ENCODE data around the gene KLKB1.

KLKB1 gene

DNA sequence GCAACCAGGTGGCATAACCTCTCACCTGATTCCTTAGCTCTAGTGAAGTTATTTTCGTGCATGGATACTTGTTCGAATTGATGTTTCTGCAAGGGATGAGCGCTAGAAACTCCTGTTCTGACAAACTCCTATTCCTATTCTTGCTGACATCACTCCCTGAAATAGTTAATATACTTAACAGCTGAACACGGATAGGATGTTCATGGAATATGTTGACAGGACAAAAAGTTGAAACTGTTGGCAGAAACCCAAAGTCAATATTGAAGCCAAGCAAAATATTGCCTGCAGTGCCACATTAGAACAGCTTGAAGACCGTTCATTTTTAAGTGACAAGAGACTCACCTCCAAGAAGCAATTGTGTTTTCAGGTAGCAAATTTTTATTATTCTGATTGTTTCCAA, at the start of gene KLKB1:
Gene KLKB1, plus strand, starts transcription at position 287 of the 400 bp plus-strand sequence. CDS start 689 bp downstream, outside the sequence.
- no peak for DNase-seq

DNA sequence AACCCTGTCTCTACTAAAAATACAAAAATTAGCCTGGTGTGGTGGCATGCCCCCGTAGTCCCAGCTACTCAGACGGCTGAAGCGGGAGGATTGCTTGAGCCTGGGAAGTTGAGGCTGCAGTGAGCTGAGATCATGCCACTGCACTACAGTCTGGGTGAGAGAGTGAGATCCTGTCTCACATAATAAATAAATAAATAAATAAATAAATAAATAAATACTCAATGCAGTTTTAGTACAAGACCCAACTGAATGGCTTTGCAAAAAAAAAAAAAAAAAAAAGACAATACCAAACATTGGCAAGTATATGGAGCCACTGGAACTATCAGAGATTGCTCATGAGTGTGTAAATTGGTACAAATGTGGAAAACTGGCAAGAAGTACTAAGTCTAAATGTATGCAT, 39.2 kb upstream of the KLKB1 start:
- no peak for DNase-seq

DNA sequence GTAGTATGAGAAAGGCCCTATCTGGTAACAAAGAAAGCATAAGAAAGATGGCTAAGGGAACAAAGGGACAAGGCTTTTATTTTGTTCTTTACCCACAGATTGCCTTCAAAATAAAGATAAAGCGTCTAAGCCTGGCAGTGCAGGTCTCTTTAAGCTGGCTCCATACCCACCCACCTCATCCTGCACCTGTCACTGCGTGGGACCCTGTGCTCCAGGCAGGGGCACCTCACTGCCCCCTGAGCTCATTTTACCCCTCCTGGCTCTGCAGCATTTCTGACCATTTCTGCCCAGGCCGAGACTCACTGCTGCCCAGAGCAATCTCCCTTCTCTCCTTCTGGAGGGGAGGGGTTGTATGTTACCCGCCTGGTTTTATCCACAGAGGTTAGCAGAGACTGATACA, 37.7 kb upstream of the KLKB1 start:
- DNase-seq, result no peak

DNA sequence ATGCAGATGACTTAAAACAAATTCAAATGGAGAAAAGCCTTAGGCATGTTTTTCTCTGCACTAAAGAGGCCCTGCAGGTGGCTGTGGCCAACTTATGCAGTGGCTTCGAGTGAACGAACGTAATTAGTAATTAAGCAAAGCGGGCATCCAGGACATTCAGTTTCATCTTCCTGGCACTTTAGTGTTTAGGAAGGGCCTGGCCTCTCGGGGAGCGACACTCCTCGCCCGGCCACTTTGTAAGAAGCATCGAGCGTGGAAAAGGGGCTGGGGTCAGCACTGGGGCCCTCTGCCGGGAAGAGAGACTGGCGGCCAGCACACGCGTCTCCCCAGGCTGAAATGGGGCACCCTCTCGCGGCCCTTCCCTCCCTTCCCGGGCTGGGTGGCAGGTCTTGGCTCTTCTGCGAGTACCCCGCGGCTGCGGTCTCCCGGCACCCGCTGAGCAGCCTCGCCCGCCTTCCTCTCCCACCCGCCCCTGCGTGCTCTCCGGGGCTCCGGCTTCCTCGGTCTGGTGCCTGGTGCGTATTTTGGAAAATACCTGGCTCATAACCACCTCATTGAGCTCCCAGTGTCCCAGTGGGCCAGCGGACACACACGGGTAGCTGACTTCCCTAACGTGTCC, 36.6 kb upstream of the KLKB1 start:
- DNase-seq, result peak; percentile 57

DNA sequence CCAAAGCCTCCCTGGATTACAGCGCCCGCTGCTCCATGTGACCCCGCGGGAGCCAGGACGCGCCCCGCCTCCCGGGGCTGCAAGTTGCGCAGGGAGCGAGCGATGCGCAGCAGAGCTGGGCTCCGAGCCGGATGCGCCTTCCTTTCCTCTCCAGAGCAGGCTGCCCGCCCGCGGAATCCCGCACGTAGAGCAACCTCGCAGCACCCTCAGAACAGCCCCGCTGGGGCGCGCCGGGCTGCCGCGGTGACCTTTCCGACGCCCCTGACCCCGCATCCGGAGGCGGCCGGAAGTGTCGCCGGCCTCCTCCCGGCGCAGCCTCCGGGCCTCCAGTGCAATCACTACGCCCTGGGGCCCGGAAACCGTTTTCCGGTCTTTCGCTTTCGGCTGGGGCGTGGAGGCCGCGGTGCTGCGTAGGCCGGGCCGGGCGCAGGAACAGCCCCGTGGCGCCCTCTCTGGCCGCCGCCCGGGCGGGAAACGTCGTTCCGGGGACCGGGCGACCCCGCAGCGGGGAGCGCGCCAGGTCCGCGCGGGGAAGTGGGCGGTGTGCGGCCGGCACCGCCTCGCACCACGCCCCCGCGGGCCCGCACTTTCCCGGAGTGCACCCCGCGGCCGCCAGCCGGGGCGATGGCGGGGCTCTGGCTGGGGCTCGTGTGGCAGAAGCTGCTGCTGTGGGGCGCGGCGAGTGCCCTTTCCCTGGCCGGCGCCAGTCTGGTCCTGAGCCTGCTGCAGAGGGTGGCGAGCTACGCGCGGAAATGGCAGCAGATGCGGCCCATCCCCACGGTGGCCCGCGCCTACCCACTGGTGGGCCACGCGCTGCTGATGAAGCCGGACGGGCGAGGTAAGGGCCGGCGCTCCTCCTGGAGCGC, 35.9 kb upstream of the KLKB1 start, which contains the start of gene CYP4V2:
Gene CYP4V2, plus strand, starts transcription at position 368 of the 866 bp plus-strand sequence. Its CDS starts 257 bp downstream, at position 625.
- peak; percentile 90 for DNase-seq

DNA sequence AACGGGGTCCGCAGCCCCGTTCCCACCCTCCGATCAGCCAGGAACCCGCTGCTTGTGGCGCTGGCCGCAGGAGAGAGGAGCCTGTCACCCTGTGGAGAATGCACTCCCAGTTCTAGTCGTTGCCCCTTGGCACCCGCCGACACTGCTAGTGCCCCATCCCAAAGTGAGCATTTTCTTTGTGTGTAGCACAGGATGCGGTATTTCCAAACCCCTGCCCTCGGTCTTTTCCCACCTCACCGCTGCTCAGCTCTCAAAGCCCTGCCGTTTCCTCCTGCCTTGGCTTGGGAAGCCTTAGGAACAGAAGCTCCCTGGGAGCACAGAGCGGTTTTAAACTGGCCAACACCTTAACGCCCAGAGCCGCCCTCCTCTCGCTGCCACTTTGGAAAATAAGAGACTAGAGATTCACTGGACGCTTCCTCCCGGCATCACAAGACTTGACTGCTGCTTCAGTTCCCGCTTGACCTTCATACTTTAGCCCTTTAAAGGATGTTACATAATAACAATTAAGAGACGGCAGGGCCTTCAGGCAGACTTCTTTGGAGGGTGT, 35.2 kb upstream of the KLKB1 start:
- peak; percentile 31 for DNase-seq

DNA sequence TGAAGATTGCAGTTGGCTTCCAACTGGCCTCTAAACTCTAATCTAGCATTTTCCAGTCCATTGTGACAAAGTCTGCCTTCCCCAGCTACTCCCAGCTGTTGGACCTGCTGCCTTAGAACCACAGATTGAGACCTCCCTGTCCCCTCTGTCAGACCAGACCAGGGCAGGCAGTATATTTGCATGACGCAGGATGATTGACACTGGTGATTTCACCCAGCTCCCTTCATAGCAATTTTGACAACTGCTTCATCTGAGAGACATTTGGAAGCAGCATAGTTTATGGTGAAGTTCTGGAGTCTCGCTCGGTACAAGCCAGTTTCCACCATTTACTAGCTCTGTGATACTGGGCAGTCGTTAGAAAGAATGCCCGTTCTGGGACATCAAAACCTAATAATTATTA, 33.5 kb upstream of the KLKB1 start:
- no peak for DNase-seq

DNA sequence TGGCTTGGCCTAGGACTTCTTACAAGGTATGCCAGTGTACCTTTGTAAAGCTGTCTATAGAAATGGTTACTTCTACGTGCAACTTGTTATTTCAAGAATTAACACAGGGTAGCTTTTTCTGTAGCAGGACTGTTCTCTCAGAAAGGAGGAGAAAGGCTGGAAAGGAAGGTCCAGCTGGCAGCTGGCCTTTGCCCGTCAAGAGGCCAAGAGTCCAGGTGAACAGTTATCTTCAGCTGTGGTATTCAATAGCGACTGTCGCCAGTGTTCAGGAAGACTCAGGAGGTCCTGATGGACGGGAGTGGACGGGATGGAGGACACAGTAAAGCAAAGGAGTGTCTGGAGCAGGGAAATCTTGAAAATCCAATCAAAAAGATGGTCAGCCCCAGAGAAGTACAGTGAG, 31.2 kb upstream of the KLKB1 start:
- no peak for DNase-seq

DNA sequence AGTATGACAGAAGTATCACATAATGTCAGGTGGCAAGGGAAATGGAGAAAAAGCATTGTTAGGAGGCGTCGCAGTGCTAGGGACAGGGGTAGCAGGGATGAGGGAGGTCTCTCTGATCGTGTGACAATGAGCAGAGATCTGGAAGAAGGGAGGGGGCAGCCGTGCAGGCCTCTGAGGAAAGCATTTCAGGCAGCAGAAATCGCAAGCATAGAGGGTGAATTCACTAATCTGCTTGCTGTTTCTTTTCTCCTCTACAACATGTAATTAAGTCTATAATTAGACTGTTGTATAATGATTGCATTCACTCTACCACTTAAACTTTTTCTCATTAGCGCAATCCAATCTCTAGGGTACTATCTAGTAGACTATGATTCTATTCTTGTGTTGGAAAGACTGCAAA, 26.8 kb upstream of the KLKB1 start:
- DNase-seq, result no peak

DNA sequence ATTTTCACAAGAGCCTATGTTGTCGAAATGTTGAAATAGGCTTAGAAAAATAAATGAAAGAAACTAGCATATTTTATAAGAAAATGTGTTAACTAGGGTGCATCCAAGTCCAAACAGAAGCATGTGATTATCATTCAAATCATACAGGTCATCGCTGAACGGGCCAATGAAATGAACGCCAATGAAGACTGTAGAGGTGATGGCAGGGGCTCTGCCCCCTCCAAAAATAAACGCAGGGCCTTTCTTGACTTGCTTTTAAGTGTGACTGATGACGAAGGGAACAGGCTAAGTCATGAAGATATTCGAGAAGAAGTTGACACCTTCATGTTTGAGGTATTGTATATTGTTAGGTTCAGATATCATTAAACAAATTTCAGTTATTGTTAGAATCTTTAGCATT, 26.3 kb upstream of the KLKB1 start:
- no peak for DNase-seq

DNA sequence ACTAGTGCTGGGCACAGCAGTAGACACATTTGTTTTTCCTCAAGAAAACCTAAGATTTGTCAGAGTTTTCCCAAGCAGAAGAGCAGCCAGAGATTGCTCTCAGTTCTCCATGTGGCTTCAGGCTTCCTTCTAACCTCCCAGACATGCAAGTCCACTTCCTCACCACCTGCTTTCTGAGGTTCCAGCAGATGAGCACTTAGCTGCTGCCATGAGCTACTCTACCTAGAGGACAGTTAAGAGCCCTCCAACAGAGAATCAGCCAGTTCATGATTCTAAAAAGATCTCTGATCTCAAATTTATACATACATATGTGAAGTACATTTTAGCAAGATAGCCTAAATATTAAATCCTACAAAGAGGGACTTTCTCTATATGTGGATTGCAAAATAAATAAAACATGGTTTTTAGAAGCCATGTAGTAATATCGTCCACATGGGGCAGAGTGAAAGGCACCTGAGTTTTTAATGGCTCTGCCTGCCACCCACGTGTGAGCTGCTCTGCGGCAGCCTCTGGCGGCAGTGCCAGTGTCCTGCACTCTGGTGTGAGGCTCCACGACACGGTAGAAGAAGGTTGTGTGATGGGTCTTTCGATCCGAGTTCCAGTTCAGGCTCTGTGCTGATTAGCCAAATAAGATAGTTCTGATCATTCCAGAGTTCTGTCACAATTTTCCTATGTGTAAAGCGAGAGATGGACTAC, 25.6 kb upstream of the KLKB1 start:
- peak; percentile 64 for DNase-seq

DNA sequence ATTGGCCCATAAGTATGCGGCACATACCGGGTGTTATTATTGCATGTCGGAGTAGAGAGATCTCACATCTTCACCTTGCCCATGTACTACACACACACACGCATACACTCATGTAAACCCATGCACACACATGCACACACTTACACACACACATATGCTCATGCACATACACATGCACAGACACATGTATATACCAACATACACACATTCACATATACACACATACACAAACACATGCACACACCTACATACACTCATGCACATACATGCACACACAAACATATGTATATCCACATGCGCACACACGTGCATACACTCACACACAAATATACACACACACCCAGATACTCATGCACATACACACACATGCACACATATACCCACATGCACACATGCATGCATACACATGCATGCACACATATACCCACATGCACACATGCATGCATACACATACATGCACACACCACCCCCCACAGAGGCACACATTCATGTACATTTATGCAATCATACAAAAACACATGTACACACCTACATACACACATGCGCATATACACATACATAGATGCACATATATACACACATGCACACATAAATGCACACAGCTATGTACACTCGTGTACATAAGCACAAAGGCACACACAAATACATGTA, 24.7 kb upstream of the KLKB1 start:
- no peak for DNase-seq

DNA sequence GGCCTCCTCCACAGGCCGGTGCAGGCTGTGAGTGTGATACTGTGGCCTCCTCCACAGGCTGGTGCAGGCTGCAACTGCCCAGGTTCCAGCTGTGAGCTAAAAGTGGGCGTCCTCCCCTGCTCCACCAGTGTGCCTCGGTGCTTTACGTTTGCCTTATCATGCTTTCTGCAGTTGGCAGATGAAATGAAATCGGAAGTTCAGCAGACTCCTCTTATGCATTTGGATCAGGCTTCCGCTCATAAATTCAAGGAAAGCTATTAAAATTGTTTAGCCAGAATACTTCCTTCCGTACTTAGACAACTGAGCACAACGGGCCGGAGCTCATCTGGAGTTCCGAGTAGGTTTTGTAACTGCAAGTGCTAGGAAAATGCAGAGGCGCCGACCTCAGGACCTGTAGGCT, 23.9 kb upstream of the KLKB1 start:
- DNase-seq, result no peak

DNA sequence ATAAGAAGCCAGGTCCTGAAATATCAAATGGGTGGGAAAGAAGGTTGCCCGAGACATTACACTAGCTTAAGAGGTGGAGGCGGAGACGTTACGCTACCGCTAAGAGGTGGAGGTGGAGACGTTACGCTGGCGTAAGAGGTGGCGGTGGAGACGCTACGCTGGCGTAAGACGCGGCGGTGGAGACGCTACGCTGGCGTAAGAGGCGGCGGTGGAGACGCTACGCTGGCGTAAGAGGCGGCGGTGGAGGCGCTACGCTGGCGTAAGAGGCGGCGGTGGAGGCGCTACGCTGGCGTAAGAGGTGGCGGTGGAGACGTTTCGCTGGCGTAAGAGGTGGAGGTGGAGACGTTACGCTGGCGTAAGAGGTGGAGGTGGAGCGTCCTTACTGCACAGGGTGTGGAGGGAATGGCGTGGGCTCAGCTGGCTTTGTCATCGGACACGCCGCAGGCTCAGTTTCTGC, 23.2 kb upstream of the KLKB1 start:
- DNase-seq, result peak; percentile 16

DNA sequence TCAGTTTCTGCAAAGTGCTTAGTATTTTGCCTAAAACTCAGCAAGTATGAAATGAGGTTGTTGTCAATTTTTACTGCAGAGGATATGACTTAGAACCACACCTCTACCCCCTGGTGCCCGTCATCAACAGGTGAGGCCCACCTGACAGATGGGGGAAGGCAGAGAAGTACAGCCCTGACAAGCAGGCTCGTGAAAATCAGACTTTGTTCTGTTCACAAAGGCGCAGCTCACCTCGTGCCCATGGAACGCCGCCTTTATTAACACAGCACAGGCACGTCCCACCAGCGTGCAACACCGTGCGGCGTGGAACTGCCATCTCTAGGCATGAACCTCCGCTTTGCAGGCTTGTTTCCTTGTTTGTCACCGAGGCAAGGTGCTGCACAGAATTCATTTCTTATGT, 22.6 kb upstream of the KLKB1 start:
- no peak for DNase-seq

DNA sequence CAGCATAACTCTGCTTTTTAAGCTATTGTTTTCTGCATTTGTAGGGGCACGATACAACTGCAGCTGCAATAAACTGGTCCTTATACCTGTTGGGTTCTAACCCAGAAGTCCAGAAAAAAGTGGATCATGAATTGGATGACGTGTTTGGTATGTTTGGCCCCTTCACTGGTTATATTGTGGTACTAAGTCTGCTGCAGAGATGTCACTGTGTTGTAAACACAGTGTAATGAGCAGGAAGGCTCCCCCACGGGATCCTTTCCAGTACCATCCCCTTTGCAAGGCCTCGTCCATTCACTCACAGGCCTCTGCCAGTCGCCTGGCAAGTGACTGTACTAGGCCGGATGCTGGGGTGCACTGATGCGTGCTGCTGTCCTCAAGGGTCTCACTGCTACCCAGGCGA, 22.2 kb upstream of the KLKB1 start:
- DNase-seq, result no peak

DNA sequence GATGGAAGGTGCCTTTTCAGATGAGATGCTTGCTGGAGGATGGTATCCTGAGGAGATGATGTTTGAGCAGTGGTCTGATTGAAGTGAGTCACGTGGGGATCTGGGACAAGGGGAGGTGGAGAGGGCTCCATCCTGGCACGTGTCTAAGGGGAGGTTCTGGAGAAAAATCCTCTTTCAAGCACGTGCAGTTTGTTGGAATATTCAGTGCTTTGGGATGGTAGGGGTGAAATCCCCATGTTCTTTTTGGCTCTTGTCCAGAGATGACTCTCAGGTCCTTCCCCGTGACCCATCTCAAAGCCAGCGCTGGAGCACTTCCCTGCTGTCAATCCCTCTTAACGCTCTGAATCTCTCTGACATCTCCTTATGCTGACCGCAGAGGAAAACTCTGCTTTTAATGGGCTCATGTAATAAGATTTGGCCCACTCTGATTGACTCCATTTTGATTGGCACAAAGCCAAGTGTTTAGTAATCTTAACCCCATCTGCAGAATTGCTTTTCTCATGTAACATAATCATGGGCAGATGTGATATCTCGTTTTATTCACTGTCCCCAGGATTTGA, 10.8 kb upstream of the KLKB1 start:
- DNase-seq, result no peak

DNA sequence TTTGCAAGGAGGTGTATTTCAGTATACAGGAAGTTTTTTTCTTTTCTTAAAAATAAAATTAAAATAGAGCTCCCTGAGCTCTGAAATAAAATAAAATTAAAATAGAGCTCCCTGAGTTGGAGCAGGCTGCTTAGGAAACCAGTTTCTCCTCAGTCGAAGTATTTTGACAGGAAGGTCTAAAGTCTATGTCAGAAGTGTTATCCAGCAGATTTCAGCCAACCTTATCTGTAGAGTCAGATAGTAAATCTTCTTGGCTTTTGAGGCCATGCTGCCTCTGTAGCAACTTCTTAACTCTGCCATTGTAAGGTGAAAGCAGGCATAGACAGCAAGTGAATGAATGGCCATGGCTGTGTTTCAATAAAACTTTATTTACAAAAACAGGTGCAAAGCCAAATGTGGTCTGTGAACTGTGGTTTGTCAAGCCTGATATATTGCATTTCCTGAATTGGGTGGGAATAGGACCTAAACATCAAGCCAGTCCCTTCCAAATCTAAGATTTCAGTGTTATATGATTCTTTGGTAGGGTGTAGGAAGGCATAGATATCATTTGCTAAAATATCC, 9.5 kb upstream of the KLKB1 start:
- DNase-seq, result no peak

DNA sequence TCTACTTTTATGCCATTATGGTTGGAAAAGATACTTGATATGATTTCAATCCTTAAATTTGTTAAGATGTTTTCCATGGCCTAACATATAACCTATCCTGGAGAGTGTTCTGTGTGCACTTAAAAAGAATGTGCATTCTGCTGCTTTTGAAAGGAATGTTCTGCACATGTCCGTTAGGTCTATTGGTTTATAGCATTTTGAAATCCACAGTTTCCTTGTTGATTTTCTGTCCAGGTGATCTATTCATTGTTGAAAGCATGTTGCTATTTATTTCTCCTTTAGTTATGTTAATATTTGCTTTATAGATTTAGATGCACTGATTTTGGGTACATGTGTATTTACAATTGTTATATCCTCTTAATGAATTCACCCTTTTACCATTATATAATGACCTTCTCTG, 5.7 kb upstream of the KLKB1 start:
- DNase-seq, result no peak

DNA sequence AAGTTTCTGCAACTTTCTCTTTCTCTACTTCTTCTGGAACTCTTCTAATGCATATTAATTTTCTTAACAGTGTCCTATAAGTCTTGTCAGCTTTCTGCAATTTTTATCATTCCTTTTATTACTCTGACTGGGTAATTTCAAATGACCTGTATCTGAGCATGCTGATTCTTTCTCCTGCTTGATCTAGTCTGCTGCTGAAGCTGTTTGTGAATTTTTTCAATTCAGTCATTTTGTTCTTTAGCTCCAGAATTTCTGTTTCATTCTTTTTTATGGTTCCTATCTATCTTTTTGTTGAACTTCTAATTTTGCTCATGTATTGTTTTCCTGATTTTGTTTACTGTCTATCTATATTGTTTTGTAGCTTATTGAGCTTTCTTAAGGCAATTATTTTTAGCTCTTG, 1.5 kb upstream of the KLKB1 start:
- DNase-seq, result no peak

DNA sequence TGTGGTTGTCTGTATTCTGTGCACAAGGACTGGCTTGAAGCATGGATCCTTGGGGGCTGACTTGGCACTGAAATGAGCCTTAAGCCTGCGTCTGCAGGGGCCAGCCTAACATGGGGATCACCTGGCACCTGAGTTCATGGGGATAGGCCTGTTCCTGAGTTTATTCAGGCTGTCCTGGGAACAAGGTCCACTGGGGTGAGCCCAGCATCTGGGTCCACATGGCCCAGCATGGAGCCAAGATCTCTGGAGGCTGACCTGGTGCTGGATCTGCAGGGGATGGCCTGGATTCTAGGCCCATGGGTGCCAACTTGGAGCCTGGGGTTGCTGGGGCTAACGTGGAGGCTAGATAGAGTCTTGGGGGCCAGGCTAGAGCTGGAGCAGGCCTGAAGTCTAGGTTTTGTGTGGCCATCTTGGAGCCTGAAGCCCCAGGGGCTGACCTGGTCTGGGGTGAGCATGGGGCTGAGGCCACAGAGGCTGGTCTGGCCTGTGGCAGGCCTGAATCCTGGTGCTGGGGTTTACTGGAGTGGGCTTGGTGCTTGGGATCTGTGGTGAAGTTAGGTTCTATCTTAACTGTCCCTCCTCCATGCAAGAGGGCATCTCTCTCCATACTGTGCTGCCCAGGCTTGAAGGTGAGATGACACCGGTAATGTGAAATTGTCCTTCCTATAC, 652 bp upstream of the KLKB1 start:
- DNase-seq, result no peak
